Inflammatory macrophage (primary cell): ENCODE data around the gene SOSTDC1.
A peak's percentile ranks its signal among the peaks of the same experiment; 100 is the strongest.

Source experiments
- DNase-seq, 2 donors: peaks; one replicate each; pipeline ENCODE4 v3.0.0-alpha.2; 2020 to 2022

The SOSTDC1 gene

GRCh38 chr7:16417906-16418305 lies 47.6 kb downstream of the SOSTDC1 start:
- DNase-seq = peak; percentile 43 to 74

DNA sequence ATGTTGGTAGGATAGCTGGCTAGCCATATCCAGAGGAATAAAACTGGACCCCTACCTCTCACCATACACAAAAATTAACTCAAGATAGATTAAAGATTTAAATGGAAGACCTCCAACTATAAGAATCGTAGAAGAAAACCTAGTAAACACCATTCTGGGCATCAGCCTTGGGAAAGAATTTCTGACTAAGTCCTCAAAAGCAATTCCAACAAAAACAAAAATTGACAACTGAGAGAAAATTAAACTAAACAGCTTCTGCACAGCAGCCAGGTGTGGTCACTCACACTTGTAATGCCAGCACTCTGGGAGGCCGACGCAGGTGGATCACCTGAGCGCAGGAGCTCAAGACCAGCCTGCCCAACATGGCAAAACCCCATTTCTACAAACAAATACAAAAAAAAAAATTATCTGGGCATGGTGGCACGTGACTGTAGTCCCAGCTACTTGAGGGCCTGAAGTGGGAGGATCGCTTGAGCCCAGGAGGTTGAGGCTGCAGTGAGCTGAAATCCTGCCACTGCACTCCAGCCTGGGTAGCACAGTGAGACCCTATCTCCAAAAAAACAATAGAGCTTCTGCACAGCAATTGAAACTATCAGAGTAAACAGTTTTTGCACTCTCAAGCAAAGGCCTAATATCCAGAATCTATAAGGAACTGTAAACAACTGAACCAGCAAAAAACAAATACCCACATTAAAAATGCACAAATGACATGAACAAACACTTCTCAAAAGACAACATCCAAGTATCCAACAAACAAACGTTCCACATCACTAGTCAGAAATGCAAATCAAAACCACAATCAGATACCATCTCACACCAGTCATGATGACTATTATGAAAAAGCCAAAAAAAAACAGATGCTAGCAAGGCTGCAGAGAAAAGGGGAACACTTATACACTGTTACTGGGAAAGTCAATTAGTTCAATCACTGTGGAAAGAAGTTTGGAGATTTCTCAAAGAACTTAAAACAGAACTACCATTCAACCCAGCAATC lies 49.0 kb downstream of the SOSTDC1 start:
- DNase-seq = no peak

DNA sequence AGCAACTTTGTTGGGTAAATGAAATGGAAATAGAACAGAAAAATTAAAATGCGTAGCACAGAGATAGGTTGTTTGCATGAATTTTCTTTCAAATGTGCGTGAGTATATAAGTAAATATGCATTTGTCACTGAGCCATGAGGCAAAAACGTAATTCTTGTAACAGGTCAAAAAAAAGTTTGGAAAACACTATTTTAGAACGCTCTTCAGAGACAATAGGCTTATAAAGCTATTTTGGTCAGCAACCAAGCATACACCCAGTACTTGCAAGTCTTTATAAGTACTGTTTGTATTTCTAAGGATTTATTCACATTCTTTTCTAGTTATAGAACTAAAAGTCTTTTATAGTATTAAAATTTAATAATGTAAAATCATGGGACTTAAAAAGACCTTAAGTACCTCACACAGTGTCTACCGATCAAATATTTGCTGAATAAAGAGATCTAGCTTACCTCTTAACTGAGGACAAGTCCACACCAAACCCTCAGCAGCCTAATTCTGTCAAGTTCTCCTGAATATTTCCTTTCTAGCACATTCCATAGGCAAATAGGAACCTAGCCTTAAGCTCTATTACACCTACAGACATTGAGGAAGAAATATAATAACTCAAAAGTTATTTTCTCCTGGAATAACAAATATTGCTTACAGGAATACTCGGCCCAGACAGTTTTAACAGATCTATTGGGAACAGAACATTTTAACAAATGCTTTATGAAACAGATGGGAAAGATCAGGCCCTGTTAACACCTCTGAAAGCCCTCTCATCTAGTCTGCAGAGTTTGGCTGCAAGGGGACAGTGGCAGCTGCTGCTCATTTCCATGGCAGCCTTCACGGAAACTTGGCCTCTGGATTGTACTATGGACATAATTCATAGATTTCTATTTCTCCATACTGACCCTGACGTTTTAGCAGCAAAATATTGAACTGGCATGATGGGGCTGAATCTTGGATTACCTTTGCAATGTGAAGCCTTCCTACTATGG lies 53.0 kb downstream of the SOSTDC1 start:
- DNase-seq = no peak
